Measurements from ENCODE around the gene KCNA3.

Gene KCNA3

GRCh38 chr1:110637475-110637874, 37.3 kb downstream of the KCNA3 start:
- no peak for DNase-seq

- DNase-seq: no peak
These were observed 38.4 kb downstream of the KCNA3 start for GRCh38 chr1:110636149-110636935.

GRCh38 chr1:110635434-110635833, 39.3 kb downstream of the KCNA3 start:
- DNase-seq: no peak

GRCh38 chr1:110634455-110635311, 40.1 kb downstream of the KCNA3 start:
- DNase-seq: peak; percentile 75 to 79

- DNase-seq: no peak
These were observed 40.7 kb downstream of the KCNA3 start for GRCh38 chr1:110634086-110634454.

- no peak for DNase-seq
These were observed 41.1 kb downstream of the KCNA3 start for GRCh38 chr1:110633646-110634030.

GRCh38 chr1:110631836-110632620, 42.7 kb downstream of the KCNA3 start:
- peak in 1 of 2 donors; percentile 18 for DNase-seq

DNA sequence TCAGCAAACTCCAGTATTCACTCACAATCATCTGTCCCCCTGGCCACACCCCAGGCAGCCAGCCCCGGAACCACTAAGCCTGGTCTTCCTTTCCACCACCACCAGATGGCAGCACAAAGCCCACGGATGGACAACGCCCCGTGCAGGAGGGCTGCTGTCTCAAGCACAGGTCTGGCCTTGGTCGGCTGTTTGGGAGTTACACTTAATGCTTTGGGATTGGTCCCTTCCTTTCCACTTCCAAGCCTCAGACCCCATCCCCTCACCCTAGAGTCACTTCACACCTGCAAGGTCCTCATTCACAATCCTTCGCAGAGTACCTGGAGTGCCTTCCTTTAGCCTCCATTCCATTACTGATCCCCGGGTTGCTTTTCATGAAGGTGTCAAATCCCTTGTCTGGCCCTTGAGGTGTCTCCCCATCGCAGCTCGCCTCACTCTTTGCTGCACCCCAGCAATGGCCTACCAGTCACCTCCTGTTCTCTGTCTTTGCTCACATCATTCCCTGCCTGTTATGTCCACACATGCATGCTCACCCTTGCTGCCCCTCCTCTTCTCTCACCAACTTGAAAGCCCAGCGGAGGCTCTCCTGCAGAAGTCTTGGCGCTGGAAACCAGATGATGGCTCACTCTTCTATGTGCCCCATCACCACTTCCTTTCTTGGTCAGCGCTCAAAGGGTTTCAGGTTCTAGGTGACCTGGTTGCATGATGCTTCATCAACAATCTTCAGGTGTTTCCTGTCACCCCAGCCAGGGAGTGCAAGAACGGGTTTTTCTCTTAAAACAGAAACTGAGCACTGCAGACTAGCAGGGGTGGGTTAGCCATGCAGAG, 43.7 kb downstream of the KCNA3 start:
- DNase-seq: peak; percentile 88 to 90

GRCh38 chr1:110628323-110629105, 46.2 kb downstream of the KCNA3 start:
- DNase-seq: peak in 1 of 2 donors; percentile 9

DNA sequence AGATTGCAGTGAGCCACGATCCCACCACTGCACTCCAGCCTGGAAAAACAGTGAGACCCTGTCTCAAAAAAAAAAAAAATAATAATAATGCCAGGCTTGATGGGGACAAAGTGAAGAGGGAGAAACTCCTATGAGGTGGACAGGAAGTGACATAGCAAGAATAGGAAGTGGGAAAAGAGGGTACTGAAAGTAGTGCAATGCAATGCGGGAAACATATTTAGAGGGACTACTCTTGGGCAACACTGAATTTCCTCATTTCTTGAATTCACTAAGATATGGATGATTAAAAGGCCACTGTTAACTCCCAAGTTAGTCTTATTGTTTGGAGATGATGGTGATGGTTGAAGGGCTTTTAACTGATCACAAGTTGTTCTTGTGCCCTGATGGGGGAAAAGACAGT, 47.0 kb downstream of the KCNA3 start:
- peak in 1 of 2 donors; percentile 2 for DNase-seq

DNA sequence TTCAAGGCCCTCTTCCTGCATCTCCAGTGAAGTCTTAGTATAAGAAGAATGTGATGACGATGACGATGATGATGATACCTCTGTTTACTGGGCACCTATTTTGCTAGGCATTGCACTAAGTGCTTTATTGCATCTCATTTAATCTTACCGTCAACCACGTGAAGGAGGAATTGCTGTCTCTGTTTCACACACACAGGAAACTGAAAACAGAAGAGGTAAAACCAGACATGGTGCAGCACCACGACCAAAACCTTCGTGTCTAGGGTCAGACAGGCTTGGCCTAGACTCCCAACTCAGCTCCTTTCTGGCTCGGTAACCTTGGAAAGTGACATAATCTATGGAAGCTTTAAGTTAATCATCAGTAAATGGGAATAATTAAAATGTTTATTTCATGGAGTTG, 47.9 kb downstream of the KCNA3 start:
- DNase-seq: peak in 1 of 2 donors; percentile 8

Data from stimulated activated CD4-positive, alpha-beta T cell treated with anti-CD3 and anti-CD28 coated beads, Interleukin-2, amount 100 ng/mL, for 24 hours (primary cell).